Kidney capillary endothelial cell (primary cell): ENCODE data around the gene NGFR.
A peak's percentile ranks its signal among the peaks of the same experiment; 100 is the strongest.
"Not testable (repeated sequence)": the region's sequence is repeated elsewhere in the genome, so short reads cannot be mapped to it uniquely, and the experiment has no call there.

Experiments used
- DNase-seq: peaks from one replicate; pipeline ENCODE4 v3.0.0-alpha.2; 2018; ENCODE audit warnings: low spot score

The NGFR gene

GRCh38 chr17:49496183-49496866, 1.2 kb downstream of the NGFR start:
- DNase-seq: peak; percentile 18

GRCh38 chr17:49496867-49497147, 1.7 kb downstream of the NGFR start:
- no peak for DNase-seq

GRCh38 chr17:49497148-49498028, 2.3 kb downstream of the NGFR start:
- DNase-seq: no peak

- no peak for DNase-seq
Observed at GRCh38 chr17:49498029-49498615, 3.0 kb downstream of the NGFR start.

- no peak for DNase-seq
Observed at GRCh38 chr17:49501496-49501895, 6.4 kb downstream of the NGFR start.

- DNase-seq: no peak
Observed at GRCh38 chr17:49502254-49502653, 7.2 kb downstream of the NGFR start.

- not testable (repeated sequence) for DNase-seq
Observed at GRCh38 chr17:49502680-49503079, 7.6 kb downstream of the NGFR start.

GRCh38 chr17:49504369-49504768, 9.3 kb downstream of the NGFR start:
- DNase-seq: no peak

- no peak for DNase-seq
Observed at GRCh38 chr17:49505854-49506253, 10.8 kb downstream of the NGFR start.

GRCh38 chr17:49506282-49506681, 11.2 kb downstream of the NGFR start:
- DNase-seq: no peak

- DNase-seq: no peak
Observed at GRCh38 chr17:49508061-49508865, 13.2 kb downstream of the NGFR start.

GRCh38 chr17:49508866-49509587, 13.9 kb downstream of the NGFR start:
- no peak for DNase-seq

- no peak for DNase-seq
Observed at GRCh38 chr17:49509588-49509917, 14.5 kb downstream of the NGFR start.

- DNase-seq: no peak
Observed at GRCh38 chr17:49510059-49510719, 15.1 kb downstream of the NGFR start.

- DNase-seq: no peak
Observed at GRCh38 chr17:49510720-49511110, 15.6 kb downstream of the NGFR start.

- no peak for DNase-seq
Observed at GRCh38 chr17:49511810-49512209, 16.7 kb downstream of the NGFR start.

GRCh38 chr17:49512296-49513043, 17.4 kb downstream of the NGFR start:
- DNase-seq: no peak

GRCh38 chr17:49513044-49513395, 17.9 kb downstream of the NGFR start:
- no peak for DNase-seq

GRCh38 chr17:49513641-49514040, 18.5 kb downstream of the NGFR start:
- DNase-seq: no peak

- no peak for DNase-seq
Observed at GRCh38 chr17:49514071-49514721, 19.1 kb downstream of the NGFR start.
